Measurements from ENCODE around the gene AMFR.

Gene AMFR

DNA sequence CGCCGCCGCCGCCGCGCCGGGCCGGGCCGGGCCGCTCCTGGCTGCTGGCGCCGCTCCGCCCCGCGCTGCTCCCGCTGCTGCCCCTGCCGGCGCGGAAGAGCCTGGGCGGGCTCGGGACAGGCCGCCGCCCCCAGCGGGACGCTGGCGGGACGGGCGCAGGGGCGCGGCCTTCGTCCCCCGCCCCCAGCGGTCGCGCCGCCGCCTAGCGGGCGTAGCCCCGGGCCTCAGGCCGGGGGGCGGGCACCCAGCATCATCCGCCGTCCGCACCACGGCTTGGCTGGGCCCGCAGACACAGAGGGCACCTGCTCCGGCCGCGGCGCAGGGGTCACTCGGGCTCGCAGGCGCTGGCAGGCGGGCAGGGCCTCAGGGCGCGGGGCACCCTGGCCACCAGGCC, at the start of gene AMFR:
TSS of gene AMFR (minus strand) at position 107 of the 394 bp plus-strand sequence. CDS start 218 bp downstream, outside the sequence.
- in situ Hi-C loops (cut with HindIII; ENCODE audit: low sequenced_read_pairs), result no loop called here
- H3K4me3 ChIP-seq (ENCODE audit: low read depth, low read length), result peak within 1 kb of the TSS; percentile 71
- TF ChIP-seq, protein P1, sequence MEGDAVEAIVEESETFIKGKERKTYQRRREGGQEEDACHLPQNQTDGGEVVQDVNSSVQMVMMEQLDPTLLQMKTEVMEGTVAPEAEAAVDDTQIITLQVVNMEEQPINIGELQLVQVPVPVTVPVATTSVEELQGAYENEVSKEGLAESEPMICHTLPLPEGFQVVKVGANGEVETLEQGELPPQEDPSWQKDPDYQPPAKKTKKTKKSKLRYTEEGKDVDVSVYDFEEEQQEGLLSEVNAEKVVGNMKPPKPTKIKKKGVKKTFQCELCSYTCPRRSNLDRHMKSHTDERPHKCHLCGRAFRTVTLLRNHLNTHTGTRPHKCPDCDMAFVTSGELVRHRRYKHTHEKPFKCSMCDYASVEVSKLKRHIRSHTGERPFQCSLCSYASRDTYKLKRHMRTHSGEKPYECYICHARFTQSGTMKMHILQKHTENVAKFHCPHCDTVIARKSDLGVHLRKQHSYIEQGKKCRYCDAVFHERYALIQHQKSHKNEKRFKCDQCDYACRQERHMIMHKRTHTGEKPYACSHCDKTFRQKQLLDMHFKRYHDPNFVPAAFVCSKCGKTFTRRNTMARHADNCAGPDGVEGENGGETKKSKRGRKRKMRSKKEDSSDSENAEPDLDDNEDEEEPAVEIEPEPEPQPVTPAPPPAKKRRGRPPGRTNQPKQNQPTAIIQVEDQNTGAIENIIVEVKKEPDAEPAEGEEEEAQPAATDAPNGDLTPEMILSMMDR (IDR thresholded peaks at IDR 0.05; ENCODE audit: low read depth, low read length), result peak; percentile 19
- DNase-seq (ENCODE audit: low read depth, low spot score), result peak; percentile 63

DNA sequence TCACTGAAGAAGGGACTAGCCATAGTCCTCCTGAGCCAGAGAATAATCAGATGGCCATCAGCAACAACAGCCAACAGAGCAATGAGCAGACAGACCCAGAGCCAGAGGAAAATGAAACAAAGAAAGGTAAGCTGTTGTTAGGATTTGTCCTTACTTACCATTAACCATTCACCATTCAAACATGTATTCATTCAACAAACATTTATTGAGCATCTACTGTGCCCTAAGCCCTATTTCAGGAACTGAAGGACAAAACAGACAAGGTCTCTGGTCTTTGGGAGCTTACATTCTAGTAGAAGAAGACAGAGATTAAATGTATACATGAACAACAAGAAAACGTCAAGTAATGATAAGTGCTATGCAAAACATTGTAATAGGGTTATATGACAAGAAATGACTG, 45.3 kb upstream of the AMFR start:
- in situ Hi-C loops (cut with HindIII; ENCODE audit: low sequenced_read_pairs), result no loop called here
- DNase-seq (ENCODE audit: low read depth, low spot score), result no peak
- TF ChIP-seq, protein P1 (IDR thresholded peaks at IDR 0.05; ENCODE audit: low read depth, low read length), result no peak
- no peak overlapping the region for H3K4me3 ChIP-seq (ENCODE audit: low read depth, low read length)

DNA sequence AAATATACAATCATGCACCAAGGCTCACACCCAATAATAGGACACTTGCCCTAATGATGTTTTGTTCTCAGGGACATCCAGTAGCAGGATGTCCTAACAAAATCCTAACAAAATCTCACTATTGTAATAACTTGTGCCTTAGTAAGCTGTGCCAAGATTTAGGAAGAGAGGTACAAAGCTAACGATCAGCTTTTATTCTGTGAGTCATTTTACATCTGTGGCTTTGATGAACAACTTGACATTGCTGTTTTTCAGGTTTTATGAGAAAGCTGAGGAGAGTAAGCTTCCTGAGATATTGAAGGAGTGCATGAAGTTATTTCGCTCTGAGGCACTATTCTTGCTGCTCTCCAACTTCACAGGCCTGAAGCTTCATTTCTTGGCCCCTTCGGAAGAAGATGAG, 44.9 kb upstream of the AMFR start:
- TF ChIP-seq, protein P1 (IDR thresholded peaks at IDR 0.05; ENCODE audit: low read depth, low read length), result no peak
- in situ Hi-C loops (cut with HindIII; ENCODE audit: low sequenced_read_pairs), result no loop called here
- no peak for DNase-seq (ENCODE audit: low read depth, low spot score)
- H3K4me3 ChIP-seq (ENCODE audit: low read depth, low read length), result no peak overlapping the region

DNA sequence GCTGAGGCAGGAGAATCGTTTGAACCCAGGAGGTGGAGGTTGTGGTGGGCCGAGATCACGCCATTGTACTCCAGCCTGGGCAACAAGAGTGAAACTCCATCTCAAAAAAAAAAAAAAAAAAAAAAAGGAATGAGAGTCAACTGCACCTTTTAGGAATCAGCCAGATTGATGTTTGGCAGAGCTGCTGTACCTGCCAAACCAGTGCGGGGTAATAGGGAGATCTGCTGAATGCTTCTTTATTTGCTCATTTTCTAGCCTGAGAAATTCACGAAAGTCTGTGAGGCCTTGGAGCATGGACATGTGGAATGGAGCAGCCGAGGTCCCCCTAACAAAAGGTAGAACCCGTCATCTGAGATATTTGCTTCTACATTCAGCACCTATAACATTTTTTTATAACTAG, 44.4 kb upstream of the AMFR start:
- no peak for DNase-seq (ENCODE audit: low read depth, low spot score)
- no peak overlapping the region for H3K4me3 ChIP-seq (ENCODE audit: low read depth, low read length)
- TF ChIP-seq, protein P1 (IDR thresholded peaks at IDR 0.05; ENCODE audit: low read depth, low read length), result no peak
- in situ Hi-C loops (cut with HindIII; ENCODE audit: low sequenced_read_pairs), result no loop called here

DNA sequence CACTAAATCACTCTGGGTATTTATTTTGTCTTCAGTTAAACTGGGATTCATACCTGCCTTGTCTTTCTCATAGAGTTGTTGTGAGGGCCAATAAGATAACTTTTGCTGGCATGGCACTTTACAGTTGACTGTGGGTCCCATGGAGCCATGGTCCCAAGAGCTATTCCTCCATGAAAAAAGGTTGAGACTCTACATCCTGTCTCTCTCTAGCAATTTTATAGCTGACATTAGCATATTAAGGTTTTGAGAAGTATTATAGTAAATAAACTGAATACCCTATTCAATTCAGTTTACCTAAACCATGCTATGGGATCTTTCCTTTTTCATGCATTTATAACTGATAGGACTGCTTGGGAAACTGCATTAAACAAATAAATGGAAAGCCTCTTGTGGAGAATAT, 43.5 kb upstream of the AMFR start:
- DNase-seq (ENCODE audit: low read depth, low spot score), result no peak
- TF ChIP-seq, protein P1 (IDR thresholded peaks at IDR 0.05; ENCODE audit: low read depth, low read length), result no peak
- in situ Hi-C loops (cut with HindIII; ENCODE audit: low sequenced_read_pairs), result no loop called here
- H3K4me3 ChIP-seq (ENCODE audit: low read depth, low read length), result no peak overlapping the region

DNA sequence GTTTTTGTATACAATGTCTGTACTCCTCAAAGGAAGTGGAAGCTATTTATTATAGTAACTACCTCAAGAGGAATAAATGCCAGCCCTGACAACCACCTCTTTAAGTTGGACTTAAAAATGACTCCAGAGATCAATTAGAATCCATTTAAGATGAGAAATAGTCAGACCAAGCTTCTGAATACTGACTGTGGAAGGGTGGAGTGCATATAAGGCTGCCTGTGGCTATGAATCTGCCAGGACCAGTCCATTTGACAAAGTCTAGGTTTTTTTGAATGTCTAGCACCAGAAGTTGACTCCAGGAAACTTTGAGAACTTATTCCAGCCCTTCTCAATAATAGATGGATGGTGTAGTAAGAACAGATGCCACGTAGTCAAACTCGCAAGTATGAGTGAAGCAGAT, 41.0 kb upstream of the AMFR start:
- in situ Hi-C loops (cut with HindIII; ENCODE audit: low sequenced_read_pairs), result no loop called here
- DNase-seq (ENCODE audit: low read depth, low spot score), result no peak

More for the DNA sequence above, 41.0 kb upstream of the AMFR start:
- no peak overlapping the region for H3K4me3 ChIP-seq (ENCODE audit: low read depth, low read length)
- TF ChIP-seq, protein P1 (IDR thresholded peaks at IDR 0.05; ENCODE audit: low read depth, low read length), result no peak
